Suprapubic skin (tissue), 4 donors: Measurements from ENCODE around the gene ABCC1.

ENCODE experiments used
- EP300 ChIP-seq: sonication (generic); formaldehyde crosslinking; IDR thresholded peaks from one replicate; pipeline ENCODE4 v1.6.1; 2017; ENCODE audit warnings: antibody characterized with exemption
- POLR2AphosphoS5 ChIP-seq, 3 donors: sonication (generic); formaldehyde crosslinking; IDR thresholded peaks; one replicate each; pipeline ENCODE4 v1.6.1; 2017; ENCODE audit warnings: antibody characterized with exemption in 3 of 3
- TF ChIP-seq, protein P1 (sequence below), 2 donors: fragments of 200-600 bp in 1 of 2; fragments of 450-650 bp in 1 of 2; sonication (generic) in 1 of 2; IDR thresholded peaks; one replicate each; pipeline ENCODE4 v1.5.1; 2016 to 2019; ENCODE audit warnings: antibody characterized with exemption in 2 of 2, mild to moderate bottlenecking in 1 of 2, moderate library complexity in 1 of 2

DNA sequence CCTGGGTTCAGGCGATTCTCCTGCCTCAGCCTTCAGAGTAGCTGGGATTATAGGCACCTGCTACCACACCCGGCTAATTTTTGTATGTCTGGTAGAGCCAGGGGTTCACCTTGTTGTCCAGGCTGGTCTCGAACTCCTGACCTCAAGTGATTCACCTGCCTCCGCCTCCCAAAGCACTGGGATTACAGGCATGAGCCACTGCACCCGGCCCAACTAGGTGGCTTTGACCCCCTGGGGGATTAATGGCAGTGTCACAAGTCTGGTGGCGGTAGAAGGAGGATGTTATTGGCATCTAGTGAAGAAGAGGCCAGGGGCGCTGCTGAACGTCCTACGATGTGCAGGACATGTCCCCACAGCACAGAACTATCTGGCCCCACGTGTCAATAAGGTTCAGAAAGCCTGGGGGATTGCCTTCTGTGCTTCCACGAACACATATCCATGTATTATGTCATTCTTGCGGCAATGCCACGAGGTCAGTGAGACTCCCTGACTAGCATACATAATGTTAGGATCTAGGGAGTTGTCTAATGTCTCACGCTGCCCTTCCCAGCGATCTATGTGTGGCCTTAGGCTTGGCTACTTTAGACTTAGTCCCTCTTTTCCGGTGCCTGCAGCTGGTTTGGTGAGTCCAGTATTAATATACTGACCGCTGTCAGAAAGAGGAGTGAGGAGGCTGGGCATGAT is 198.0 kb downstream of the ABCC1 start:
- no peak for TF ChIP-seq EP300
- TF ChIP-seq, protein P1, sequence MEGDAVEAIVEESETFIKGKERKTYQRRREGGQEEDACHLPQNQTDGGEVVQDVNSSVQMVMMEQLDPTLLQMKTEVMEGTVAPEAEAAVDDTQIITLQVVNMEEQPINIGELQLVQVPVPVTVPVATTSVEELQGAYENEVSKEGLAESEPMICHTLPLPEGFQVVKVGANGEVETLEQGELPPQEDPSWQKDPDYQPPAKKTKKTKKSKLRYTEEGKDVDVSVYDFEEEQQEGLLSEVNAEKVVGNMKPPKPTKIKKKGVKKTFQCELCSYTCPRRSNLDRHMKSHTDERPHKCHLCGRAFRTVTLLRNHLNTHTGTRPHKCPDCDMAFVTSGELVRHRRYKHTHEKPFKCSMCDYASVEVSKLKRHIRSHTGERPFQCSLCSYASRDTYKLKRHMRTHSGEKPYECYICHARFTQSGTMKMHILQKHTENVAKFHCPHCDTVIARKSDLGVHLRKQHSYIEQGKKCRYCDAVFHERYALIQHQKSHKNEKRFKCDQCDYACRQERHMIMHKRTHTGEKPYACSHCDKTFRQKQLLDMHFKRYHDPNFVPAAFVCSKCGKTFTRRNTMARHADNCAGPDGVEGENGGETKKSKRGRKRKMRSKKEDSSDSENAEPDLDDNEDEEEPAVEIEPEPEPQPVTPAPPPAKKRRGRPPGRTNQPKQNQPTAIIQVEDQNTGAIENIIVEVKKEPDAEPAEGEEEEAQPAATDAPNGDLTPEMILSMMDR (IDR thresholded peaks at IDR 0.05), result no peak
- TF ChIP-seq POLR2AphosphoS5 (IDR thresholded peaks at IDR 0.05), result no peak
